ENCODE measurements around the gene POU6F2.
"Not testable (repeated sequence)": the region's sequence is repeated elsewhere in the genome, so short reads cannot be mapped to it uniquely, and the experiment has no call there.

The POU6F2 gene

DNA sequence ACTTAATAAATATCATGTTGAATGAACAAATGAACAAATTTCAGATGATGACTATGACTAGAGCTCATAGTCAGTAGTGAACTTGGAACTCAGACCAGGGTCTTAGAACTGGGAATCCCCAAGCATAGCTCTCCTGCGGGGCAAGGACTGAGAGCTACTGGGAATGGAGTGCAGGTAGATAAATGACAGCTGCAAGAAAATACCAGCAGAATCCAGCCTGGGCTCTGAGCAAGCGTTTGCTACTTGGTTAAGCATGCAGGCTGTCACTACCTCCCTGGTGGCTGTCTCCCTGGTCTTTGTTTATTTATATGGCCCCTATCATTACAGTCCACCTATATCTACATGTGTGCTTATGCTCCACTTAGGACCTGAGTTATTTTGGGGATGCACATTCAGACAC, 208.4 kb downstream of the POU6F2 start:
- no peak for DNase-seq (ENCODE audit: low read depth)
- TF ChIP-seq, protein P1, sequence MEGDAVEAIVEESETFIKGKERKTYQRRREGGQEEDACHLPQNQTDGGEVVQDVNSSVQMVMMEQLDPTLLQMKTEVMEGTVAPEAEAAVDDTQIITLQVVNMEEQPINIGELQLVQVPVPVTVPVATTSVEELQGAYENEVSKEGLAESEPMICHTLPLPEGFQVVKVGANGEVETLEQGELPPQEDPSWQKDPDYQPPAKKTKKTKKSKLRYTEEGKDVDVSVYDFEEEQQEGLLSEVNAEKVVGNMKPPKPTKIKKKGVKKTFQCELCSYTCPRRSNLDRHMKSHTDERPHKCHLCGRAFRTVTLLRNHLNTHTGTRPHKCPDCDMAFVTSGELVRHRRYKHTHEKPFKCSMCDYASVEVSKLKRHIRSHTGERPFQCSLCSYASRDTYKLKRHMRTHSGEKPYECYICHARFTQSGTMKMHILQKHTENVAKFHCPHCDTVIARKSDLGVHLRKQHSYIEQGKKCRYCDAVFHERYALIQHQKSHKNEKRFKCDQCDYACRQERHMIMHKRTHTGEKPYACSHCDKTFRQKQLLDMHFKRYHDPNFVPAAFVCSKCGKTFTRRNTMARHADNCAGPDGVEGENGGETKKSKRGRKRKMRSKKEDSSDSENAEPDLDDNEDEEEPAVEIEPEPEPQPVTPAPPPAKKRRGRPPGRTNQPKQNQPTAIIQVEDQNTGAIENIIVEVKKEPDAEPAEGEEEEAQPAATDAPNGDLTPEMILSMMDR (IDR thresholded peaks at IDR 0.05; ENCODE audit: low read depth, low read length, missing control alignments), result no peak
- no peak overlapping the region for H3K4me3 ChIP-seq (ENCODE audit: low read depth, low read length)

DNA sequence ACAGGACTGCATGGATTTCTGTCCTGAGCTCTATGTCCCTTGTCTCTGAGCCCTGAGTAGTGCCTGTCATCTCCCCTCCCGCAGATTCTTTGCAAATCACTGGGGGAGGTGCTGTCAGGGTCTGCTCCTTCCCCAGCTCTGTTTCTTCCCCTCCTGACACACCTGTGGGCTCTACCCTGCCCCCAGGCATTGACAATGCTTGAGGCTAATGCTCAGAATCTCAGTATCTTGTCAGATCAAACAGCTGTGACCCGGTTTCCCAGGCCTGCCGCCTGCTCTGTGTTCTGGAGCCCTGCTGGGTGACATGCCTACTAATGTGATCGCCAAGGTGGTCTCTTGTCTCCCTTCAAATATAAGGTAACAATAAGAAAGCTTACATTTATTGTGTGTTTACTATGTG, 209.0 kb downstream of the POU6F2 start:
- DNase-seq (ENCODE audit: low read depth), result no peak
- TF ChIP-seq, protein P1 (IDR thresholded peaks at IDR 0.05; ENCODE audit: low read depth, low read length, missing control alignments), result no peak
- no peak overlapping the region for H3K4me3 ChIP-seq (ENCODE audit: low read depth, low read length)

GRCh38 chr7:39187130-39187529, 209.4 kb downstream of the POU6F2 start:
- no peak for DNase-seq (ENCODE audit: low read depth)
- TF ChIP-seq, protein P1 (IDR thresholded peaks at IDR 0.05; ENCODE audit: low read depth, low read length, missing control alignments), result no peak
- H3K4me3 ChIP-seq (ENCODE audit: low read depth, low read length), result no peak overlapping the region

GRCh38 chr7:39192476-39192875, 214.8 kb downstream of the POU6F2 start:
- no peak for DNase-seq (ENCODE audit: low read depth)
- TF ChIP-seq, protein P1 (IDR thresholded peaks at IDR 0.05; ENCODE audit: low read depth, low read length, missing control alignments), result no peak
- no peak overlapping the region for H3K4me3 ChIP-seq (ENCODE audit: low read depth, low read length)

DNA sequence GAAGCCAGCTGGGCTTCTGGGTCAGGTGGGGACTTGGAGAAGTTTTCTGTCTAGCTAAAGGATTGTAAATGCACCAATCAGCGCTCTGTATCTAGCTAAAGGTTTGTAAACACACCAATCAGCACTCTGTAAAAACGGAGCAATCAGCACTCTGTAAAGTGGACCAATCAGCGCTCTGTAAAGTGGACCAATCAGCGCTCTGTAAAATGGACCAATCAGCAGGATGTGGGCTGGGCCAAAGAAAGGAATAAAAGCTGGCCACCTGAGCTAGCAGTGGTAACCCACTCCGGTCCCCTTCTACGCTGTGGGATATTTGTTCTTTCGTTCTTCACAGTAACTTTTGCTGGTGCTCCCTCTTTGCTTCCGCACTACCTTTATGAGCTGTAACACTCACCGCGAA, 216.7 kb downstream of the POU6F2 start:
- not testable (repeated sequence) for DNase-seq (ENCODE audit: low read depth); H3K4me3 ChIP-seq (ENCODE audit: low read depth, low read length)

- no peak overlapping the region for H3K4me3 ChIP-seq (ENCODE audit: low read depth, low read length)
- TF ChIP-seq, protein P1 (IDR thresholded peaks at IDR 0.05; ENCODE audit: low read depth, low read length, missing control alignments), result no peak
Observed at GRCh38 chr7:39195967-39196366, 218.3 kb downstream of the POU6F2 start.

DNA sequence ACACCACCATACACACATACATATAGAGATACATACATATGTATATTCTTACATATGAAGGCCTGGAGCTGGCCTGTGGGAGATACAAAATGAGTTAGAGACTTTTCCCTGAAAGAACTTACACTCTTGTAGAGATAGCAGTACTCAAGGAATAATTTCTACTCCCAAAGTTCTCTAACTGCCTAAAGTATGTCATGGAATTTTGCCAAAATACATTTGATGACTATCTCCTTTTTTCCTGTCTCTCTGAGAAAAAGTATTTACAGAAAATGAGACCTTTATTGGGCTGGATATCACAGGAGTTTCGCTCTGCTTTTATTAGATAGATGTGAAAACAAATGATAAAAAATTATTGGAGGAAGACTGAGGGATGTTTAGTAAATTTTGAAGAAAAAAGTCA, 220.1 kb downstream of the POU6F2 start:
- TF ChIP-seq, protein P1 (IDR thresholded peaks at IDR 0.05; ENCODE audit: low read depth, low read length, missing control alignments), result no peak
- no peak for DNase-seq (ENCODE audit: low read depth)
- H3K4me3 ChIP-seq (ENCODE audit: low read depth, low read length), result no peak overlapping the region

More at GRCh38 chr7:39195967-39196366, 218.3 kb downstream of the POU6F2 start:
- no peak for DNase-seq (ENCODE audit: low read depth)

- H3K4me3 ChIP-seq (ENCODE audit: low read depth, low read length), result no peak overlapping the region
- no peak for DNase-seq (ENCODE audit: low read depth)
- TF ChIP-seq, protein P1 (IDR thresholded peaks at IDR 0.05; ENCODE audit: low read depth, low read length, missing control alignments), result no peak
Observed at GRCh38 chr7:39198556-39198955, 220.8 kb downstream of the POU6F2 start.
